Measurements from ENCODE around the gene TMEM132C. TPM values are rescaled to one million over a fixed set of nuclear protein-coding genes. Genes with fewer than 3 reads are reported as not detected.
"Not testable (repeated sequence)": the region's sequence is repeated elsewhere in the genome, so short reads cannot be mapped to it uniquely, and the experiment has no call there.

Gene TMEM132C
- total RNA-seq, 1 donor from 2014 or later = not detected

DNA sequence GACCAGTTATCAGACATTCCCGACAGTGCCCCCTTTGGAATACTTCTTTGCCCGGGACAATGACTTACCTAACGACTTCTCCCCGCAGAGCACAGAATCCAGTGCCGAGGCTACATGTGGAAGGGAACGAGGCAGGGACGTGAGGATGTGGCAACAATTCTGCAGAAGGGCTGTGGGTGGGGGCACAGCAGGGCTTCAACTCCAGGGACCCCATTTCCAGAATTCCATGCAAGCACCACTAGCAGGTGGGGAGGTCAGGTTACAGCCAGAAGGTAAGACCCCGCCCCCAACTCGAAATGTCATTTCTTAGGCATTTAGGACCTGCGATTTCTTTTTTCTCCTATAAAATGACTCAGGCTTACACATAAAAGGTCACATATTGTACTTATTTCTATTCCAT lies 207.9 kb downstream of the TMEM132C start:
- Mint-ChIP-seq H3K4me1 (no peaks in the 10 kb centered on the region), H3K27ac (no peak overlapping the region), H3K9me3 (peaks cover 9% of the 10 kb centered on the region), H3K4me3 (no peak overlapping the region), H3K27me3 (no peaks in the 10 kb centered on the region), H3K36me3 (ENCODE audit: low read depth) (no peaks in the 10 kb centered on the region)
- ChIA-PET POLR2A (no interaction called here), CTCF (no interaction called here)
- TF ChIP-seq, protein P1, sequence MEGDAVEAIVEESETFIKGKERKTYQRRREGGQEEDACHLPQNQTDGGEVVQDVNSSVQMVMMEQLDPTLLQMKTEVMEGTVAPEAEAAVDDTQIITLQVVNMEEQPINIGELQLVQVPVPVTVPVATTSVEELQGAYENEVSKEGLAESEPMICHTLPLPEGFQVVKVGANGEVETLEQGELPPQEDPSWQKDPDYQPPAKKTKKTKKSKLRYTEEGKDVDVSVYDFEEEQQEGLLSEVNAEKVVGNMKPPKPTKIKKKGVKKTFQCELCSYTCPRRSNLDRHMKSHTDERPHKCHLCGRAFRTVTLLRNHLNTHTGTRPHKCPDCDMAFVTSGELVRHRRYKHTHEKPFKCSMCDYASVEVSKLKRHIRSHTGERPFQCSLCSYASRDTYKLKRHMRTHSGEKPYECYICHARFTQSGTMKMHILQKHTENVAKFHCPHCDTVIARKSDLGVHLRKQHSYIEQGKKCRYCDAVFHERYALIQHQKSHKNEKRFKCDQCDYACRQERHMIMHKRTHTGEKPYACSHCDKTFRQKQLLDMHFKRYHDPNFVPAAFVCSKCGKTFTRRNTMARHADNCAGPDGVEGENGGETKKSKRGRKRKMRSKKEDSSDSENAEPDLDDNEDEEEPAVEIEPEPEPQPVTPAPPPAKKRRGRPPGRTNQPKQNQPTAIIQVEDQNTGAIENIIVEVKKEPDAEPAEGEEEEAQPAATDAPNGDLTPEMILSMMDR (IDR thresholded peaks at IDR 0.05) = no peak
- ATAC-seq (ENCODE audit: low read depth) (no peak), DNase-seq (no peak)
- intact Hi-C loops (cut with micrococcal nuclease) = no loop called here

DNA sequence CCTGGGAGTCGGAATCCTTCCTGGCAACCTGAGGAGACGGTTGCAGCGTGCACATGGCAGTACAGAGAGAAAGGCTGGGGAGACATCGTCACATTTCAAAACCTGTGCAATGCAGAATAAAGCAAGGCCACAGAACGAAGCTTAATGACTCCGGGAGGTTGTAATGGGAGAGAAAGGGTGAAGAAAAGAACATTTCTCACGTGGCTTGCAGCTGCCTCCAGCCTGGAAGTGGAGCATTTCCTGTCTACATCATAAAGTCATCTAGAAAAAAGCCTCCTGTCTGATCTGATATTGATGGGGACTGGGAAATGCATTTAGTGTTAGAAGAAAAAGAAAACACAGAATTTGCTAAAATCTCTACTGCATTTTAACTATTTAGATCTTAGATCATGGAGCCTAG lies 209.3 kb downstream of the TMEM132C start:
- ATAC-seq (ENCODE audit: low read depth) = no peak
- intact Hi-C loops (cut with micrococcal nuclease) = no loop called here
- TF ChIP-seq, protein P1 (IDR thresholded peaks at IDR 0.05) = no peak

DNA sequence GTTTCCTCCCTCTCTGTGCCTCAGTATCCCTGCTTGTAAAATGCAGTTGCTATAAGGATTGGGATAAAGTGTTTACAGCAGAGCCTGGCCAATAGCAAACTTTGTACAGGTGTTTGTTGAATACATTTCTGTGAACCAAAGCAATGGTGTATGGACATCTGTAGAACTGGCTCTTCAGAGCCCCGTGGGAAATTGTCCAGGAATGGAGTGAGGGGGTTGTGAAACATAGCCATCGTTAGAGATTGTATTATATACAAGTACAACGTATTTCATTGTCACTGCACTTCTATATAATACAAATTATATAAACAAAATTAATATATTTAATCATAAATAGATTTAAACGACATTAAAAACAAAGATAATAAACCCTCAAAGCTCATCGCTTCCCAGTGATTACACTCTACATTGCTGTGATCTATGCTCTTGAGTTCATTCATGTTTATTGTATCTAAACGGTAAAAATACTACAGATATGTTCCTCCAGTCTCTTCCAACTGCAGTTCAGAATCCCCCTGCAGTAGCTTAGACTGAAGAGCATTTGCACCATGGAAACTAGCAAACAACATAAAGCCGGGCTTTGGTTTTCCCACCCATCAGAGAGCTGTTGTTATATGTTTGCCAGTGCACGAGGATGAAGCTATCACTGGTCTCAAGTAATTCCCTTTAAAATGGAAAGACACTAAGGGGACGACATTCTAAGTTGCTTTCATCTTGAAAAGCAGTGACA lies 216.7 kb downstream of the TMEM132C start:
- H3K27ac Mint-ChIP-seq = no peak overlapping the region
- POLR2A ChIA-PET = no interaction called here
- H3K4me1 Mint-ChIP-seq = no peaks in the 10 kb centered on the region
- H3K27me3 Mint-ChIP-seq = no peaks in the 10 kb centered on the region
- H3K36me3 Mint-ChIP-seq (ENCODE audit: low read depth) = no peaks in the 10 kb centered on the region
- intact Hi-C loops (cut with micrococcal nuclease) = no loop called here
- H3K9me3 Mint-ChIP-seq = no peaks in the 10 kb centered on the region
- CTCF ChIA-PET = no interaction called here
- no peak for DNase-seq
- no peak overlapping the region for H3K4me3 Mint-ChIP-seq
- TF ChIP-seq, protein P1 (IDR thresholded peaks at IDR 0.05) = no peak
- ATAC-seq (ENCODE audit: low read depth) = no peak

More for the DNA sequence above, 209.3 kb downstream of the TMEM132C start:
- H3K4me1 Mint-ChIP-seq = no peaks in the 10 kb centered on the region
- H3K9me3 Mint-ChIP-seq = peaks cover 9% of the 10 kb centered on the region
- no peaks in the 10 kb centered on the region for H3K27me3 Mint-ChIP-seq
- H3K36me3 Mint-ChIP-seq (ENCODE audit: low read depth) = no peaks in the 10 kb centered on the region
- no peak overlapping the region for H3K4me3 Mint-ChIP-seq
- no peak overlapping the region for H3K27ac Mint-ChIP-seq
- ChIA-PET CTCF (no interaction called here), POLR2A (no interaction called here)
- no peak for DNase-seq

DNA sequence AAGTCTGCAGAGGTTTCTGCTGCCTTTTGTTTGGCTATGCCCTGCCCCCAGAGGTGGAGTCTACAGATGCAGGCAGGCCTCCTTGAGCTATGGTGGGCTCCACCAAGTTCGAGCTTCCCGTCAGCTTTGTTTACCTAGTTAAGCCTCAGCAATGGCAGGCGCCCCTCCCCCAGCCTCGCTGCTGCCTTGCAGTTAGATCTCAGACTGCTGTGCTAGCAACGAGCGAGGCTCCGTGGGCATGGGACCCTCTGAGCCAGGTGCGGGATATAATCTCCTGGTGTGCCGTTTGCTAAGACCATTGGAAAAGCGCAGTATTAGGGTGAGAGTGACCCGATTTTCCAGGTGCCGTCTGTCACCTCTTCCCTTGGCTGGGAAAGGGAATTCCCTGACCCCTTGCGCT lies 230.4 kb downstream of the TMEM132C start:
- H3K36me3 Mint-ChIP-seq (ENCODE audit: low read depth); H3K27ac Mint-ChIP-seq; DNase-seq; POLR2A ChIA-PET; H3K4me3 Mint-ChIP-seq; H3K9me3 Mint-ChIP-seq; H3K27me3 Mint-ChIP-seq; CTCF ChIA-PET; intact Hi-C loops (cut with micrococcal nuclease); H3K4me1 Mint-ChIP-seq; ATAC-seq (ENCODE audit: low read depth): not testable (repeated sequence)

DNA sequence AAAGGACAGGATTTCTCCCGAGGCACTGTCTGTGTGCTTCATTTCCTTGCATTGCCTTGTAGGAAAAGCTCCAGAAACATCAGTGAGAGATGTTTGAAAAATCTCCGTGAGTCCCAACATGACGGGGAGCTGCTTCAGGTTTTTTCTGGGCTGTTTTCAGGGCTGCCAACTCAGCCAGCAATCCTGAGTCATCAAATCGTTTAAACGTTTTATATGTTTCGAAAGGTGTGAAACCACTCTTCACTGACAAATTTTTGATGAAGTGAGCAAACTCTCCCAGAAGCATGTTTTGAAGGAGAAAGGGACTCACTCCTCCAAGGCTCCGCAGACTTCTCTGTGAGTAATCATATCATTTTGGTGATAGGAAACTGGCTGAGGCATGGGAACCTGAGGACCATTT lies 240.5 kb downstream of the TMEM132C start:
- no peaks in the 10 kb centered on the region for H3K36me3 Mint-ChIP-seq (ENCODE audit: low read depth)
- DNase-seq (no peak), ATAC-seq (ENCODE audit: low read depth) (no peak)
- TF ChIP-seq, protein P1 (IDR thresholded peaks at IDR 0.05) = no peak
- H3K27me3 Mint-ChIP-seq = no peaks in the 10 kb centered on the region
- peaks cover 6% of the 10 kb centered on the region for H3K9me3 Mint-ChIP-seq
- no peak overlapping the region for H3K4me3 Mint-ChIP-seq
- intact Hi-C loops (cut with micrococcal nuclease) = no loop called here
- no peaks in the 10 kb centered on the region for H3K4me1 Mint-ChIP-seq
- POLR2A ChIA-PET = no interaction called here
- CTCF ChIA-PET = no interaction called here
- no peak overlapping the region for H3K27ac Mint-ChIP-seq

DNA sequence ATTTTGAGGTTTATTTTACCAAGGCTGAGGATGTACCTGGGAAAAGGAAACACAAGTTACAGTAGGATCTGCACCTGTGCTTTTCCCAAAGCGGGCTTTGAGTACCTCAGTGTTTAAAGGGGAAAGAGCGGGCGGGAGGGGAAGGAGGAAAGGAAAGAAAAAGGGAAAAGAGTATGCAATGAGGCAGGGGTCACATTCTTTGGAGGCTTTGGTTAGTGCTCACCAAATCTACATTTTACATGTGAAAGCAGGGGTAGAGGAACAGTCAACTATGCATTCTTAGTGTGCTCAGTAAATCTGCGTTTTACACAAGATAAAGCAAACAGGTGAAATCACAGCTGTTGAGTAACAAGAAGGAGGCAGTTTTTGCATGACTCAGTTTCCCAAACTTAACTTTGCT lies 242.2 kb downstream of the TMEM132C start:
- ChIA-PET CTCF (no interaction called here), POLR2A (no interaction called here)
- DNase-seq (no peak), ATAC-seq (ENCODE audit: low read depth) (no peak)
- intact Hi-C loops (cut with micrococcal nuclease) = no loop called here
- Mint-ChIP-seq H3K4me3 (no peak overlapping the region), H3K27ac (no peak overlapping the region), H3K9me3 (peaks cover 6% of the 10 kb centered on the region), H3K4me1 (no peaks in the 10 kb centered on the region), H3K27me3 (no peaks in the 10 kb centered on the region), H3K36me3 (ENCODE audit: low read depth) (no peaks in the 10 kb centered on the region)
- TF ChIP-seq, protein P1 (IDR thresholded peaks at IDR 0.05) = no peak

Data from activated B cell treated with CpG ODN at 0.5 μM for 24 hours (primary cell).